GM21526 (cell line): ENCODE data around the gene STMN1.
A peak's percentile ranks its signal among the peaks of the same experiment; 100 is the strongest.

ENCODE experiments used
- ATAC-seq: cut with Tn5 transposase; IDR thresholded peaks from one replicate; pipeline ENCODE4 v1.9.1; 2021; ENCODE audit warnings: moderate library complexity; ENCODE audit not compliant: unreplicated experiment, low FRiP score

Gene STMN1

DNA sequence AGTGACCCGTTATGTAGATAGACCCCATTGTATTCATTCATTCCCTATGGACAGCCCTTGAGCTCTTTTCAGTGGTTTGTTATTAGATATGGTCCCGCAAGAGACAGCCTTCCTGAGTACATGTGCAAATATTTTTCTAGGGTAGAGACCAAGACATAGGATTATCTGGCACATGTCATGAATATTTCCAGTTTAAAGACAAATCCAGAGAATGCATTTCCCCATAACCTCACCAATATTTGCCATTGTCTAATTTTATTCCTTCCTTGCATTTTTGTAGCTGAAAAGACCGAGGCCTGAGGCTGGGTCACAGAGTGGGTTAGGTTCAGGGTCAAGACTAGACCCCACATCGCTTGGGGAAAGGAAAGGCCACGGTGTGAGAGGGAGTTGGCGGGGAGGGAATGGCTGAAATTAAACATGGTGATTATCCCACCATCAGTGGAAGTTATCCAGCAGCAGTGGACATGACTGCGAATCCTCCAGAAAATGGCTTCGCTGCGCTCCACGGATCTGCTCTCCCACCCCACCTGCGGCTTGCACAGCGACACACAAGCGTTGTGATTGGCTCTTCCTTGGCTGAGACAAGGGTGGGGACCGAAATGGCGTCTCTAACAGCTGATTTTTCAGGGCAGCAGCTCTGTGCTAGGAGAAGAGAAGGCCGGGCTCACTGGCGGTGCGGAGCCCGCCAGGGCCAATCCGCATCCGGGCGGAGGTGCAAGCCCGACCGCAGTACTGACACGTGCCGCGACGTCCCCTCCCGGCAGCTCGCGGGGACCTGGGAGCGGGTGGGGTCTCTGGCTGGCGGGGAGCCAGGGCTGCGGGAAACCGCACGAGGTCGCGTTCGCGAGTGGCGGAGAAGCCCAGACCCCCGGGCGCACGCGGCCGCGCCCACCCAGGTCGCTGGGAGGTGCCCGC lies 16.1 kb upstream of the STMN1 start:
- no peak for ATAC-seq

DNA sequence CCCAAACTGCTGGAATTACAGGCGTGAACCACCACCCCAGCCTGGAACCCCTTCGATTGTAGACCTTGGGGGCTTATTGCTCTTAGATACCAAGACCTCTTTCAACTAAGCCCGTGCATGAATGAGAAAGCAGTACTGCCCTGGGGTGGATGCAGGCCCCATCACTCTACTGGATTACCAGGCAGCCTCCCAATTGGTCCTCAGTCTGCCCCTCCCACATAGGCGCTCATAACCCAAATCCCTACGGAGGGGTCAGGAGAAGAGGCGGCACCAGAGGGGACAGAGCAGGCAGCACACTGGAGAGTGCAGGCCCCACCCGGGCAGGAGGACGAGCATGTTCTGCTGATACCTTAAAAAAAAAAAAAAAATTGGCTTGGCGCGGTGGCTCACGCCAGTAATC lies 12.4 kb upstream of the STMN1 start:
- no peak for ATAC-seq

DNA sequence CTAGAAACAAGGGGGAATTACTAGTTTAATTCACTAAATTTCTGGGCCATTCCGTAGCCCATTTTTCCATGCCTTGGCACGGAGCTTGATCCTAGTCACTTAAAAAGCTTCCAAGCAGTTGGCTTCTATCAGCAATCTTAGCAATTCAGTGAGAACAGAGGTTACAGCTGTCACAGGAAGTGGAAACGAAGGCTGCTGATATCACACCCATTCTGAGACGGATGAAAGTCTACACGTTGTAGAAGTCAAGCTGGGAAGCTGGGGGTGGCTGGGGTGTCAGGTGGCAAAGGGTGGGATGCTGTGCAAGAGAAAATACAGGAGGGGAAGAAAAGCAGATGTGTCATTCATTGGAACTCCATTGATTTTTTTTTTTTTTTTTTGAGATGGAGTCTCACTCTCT lies 11.8 kb upstream of the STMN1 start:
- no peak for ATAC-seq

DNA sequence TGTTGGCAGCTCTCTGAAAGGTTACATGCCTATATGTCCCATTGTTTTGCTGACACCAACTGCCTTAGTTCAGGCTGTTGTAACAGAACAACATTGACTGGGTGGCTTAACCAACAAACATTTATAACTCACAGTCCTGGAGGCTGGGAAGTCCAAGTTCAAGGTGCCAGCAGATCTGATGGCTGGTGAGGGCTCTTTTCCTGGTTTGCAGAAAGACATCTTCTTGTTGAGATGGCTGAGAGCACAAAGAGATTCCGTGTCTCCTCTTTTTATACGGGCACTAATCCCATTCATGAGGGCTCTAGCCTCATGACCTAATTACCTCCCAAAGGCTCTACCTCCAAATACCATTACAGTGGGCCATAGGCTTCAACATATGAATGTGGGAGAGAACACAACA lies 10.2 kb upstream of the STMN1 start:
- ATAC-seq: no peak

DNA sequence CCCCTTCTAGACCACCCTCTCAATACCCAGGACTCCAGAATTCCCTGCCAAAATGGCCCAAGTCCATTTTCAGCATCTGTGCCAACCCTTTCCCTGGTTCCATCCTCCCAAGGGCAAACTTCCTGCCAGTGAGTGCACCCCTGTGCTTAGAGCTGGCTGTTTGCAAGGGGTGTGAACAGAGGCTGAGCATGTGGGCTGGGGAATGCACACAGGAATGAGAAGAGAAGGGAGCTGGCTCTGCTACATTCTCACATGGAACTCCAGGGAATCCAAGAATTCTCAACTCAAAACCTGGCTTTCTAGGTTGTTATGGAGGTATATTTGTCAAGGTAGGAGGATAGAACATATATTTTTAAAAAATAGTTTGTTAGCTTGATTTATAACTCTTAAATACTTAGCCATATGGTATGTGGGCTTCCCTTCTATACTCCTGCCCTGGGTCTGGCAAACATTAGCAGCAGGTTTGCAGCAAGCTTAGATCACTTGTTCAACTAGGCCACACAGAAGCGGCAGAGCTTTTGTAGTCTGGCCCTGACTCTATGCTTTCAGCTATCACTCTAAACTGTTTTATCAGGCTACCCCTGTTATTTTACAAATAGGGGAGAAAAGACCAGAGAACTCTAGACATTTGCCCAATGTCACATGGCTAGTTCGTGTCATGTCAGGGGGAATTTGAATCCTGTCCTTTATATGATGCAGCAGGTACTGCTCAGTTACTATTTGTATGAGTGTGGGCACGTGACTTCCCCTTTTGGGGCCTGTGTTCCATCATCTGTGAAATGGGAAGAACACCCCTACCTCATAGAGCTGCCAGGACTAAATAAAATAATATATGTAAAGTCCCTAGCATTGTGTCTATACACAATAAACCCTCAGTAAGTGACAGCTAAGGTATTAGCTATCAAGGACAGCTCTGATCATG lies 8.1 kb upstream of the STMN1 start:
- ATAC-seq: no peak

DNA sequence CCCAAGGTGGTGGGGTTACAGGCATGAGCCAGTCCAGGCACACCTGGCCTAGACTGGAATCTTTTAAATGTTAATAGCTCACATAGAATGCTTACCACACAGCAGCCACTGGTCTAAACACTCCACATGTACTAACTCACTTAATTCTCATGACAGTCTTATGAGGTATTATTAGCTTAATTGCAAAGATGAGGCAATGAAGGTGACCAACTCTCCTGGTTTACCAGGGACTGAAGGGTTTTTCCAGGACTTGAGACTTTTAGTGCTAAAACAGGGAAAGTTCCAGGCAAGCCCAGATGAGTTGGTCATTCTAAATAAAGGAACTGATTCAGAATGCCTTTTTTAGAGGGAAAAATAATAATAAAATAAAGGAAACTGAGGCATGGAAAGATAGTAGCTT lies 7.0 kb upstream of the STMN1 start:
- ATAC-seq: no peak

DNA sequence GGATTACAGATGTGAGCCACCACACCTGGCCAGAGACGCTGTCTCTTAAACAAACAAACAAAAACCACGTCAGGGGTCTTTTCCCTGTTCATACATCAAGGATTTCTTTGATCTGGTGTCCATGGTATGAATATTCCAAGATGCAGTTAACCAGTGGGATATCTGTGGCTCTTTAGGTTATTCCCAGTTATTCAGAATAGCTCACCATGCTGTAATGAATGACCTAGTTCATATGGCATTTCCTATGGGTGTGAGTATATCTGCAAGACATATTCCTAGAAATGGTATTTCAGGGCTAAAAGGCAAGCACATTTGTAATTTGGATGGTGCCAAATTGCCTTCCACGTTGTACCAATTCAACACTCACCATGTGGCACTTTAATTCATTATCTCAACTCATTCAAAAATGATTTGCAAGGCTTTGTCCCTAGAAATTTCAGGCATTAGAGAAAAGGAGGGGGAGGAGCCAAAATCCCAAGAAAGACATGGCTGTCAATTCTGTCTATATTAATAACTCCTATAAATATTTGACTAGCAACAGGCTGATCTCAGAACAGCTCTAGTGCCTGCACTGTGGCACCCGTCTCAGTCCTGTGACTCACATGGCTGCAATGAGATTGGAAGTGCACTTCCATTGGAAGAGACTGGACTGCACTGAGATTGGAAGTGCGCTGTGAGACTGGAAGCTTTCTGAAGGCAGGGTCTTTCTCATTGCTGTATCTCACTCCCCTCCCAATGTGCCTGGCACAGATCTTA lies 6.0 kb upstream of the STMN1 start:
- ATAC-seq: no peak

DNA sequence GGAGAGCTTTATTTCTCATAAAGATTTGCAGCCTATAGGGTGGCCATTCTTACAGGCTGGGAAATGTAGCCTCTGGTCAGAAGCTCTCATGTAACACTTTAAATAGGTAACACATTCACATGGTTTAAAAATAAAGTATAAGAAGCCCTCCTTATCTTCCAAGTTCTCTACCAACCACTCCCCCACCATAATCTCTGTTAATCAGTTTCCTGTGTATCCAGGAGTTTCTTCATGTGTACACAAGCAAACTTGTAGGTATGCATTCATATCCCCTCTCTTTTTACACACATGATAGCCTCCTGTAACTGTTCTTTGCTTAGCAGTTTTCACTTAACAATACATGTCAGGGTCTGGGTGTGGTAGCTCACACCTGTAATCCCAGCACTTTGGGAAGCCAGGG lies 4.9 kb upstream of the STMN1 start:
- ATAC-seq: no peak

DNA sequence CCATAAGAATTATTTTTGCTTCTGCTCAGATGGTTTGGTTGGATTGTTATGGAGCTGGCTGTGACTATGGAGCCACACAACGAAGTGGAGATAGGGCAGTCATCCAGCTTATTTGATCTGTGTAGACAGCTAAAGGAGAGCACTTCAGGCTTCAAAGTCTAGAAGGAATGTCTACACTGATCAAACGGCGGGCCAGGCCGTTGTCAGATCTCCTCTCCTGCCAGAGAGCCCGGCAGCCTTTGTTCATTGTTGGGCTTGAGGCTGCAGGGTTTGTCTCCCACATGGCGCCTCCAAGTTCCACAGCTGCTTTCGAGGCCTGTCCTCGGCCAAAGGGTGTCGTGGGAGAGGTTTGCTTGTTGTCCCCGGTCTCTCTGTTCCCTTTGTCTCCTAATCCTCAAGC lies 2.8 kb upstream of the STMN1 start:
- no peak for ATAC-seq

DNA sequence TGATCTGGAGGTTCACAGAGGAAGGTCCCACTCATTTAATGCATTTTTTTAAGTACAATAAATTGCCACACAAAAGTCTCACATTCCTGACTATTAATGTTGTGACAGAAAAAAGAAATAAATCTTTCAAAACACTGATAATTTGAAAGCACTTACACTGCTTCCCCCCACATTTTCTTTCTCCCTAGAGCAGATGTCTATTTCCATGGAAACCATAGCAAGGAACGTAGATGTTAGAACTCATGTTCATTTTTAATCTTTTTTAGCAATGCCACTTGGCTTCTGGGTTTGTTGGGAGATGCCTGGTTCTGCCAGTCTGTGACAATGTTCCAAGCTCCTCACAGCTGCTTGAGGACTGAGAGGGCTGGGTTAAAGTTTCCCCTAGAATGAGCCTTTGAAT lies 1.9 kb upstream of the STMN1 start:
- no peak for ATAC-seq

DNA sequence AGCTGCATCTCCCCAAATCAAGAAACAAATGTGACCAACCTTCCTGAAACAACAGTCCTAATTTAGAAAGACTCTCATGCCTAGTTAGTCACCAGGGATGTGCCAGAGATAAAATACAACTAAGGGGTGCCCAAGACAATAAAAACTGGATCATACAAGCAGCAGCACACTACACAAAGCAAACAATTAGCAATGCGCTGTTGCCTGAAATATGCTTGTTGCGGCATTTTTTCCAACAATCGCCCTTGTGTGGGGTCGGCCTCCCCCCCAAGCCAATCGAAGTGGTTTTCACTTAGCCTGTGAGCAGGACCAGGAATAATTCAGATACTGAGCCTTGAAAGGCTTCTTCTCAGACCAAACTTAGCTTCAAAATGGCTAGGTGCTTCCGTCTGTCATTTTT lies 1.4 kb upstream of the STMN1 start:
- no peak for ATAC-seq

DNA sequence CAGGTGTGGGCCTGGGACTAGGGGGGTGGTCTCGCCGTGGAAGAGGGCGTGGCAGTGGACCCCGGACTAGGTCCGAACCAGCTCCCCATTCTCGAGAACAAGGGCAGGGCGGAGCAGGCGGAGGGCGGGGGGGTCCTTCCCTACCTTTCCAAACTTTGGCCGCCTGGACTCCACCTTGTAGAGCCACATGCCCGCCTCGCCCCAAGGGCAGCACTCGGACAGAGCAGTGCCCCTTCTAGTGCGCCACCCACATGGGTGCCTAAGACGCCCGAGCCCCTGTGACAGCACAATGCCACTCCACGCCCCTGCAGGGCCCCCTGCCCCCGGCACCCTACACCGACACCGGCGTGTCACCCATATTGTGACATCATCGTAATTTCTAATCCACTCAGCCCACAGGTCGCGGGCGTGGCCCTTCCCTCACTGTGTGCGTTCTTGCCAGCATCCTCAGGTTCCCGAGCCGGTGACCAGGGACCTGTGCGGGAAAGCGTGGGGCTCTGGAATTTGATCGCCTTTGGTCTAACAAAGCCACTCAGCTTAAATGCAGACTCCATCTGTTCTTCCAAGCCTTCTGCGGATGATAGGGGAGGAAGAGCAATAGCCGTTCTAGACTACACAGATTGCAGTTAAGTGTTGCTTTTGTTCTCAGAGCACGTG lies 553 bp upstream of the STMN1 start:
- no peak for ATAC-seq

DNA sequence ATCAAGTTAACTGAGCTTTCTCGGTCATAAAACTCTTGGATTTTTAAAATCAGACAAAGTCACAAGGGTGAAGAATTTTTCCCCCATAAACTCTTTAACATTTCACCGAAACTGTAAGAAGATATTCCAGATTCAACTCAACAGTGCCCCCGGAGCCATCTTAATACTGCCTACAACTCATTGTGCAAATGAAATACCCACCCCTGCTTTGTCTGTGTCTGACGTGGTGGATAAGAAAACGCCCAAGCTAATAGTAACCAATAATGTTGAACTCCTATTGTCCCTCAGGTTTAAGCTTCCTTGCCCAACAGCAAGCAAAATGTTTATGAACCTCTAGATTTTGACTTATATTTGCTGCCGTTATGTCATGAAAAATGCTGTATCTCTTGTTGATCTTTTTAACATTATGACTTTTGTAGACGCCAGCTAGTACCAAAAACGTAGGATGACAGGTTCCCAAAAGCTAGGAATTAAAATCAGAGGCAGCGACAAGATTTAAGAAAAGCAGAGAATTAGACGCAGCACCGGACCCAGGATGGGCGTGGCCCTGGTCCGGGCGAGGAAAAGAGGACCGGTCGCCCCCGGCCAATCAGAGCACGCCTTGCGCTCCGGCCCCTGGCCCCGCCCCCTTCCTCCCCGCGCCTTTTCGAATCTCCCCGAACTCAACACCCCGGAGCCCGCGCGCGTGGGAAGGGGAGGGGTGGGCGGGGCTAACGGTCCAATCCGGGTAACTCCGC lies 1.1 kb downstream of the STMN1 start:
- peak; percentile 66 for ATAC-seq

DNA sequence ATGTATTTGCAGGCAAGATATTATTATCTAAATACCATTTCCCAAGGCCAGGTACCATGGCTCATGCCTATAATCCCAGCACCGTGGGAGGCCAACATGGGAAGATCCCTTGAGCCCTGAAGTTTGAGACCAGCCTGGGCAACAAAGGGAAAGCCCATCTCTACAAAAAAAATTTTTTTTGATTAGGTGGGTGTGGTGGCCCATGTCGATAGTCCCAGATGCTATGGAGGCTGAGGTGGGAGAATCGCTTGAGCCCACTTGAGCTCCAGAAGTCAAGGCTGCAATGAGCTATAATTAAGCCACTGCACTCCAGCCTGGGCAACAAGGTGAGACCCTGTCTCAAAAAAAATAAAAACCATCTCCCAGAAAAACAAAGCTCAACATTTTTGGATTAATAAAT lies 2.2 kb downstream of the STMN1 start:
- no peak for ATAC-seq

DNA sequence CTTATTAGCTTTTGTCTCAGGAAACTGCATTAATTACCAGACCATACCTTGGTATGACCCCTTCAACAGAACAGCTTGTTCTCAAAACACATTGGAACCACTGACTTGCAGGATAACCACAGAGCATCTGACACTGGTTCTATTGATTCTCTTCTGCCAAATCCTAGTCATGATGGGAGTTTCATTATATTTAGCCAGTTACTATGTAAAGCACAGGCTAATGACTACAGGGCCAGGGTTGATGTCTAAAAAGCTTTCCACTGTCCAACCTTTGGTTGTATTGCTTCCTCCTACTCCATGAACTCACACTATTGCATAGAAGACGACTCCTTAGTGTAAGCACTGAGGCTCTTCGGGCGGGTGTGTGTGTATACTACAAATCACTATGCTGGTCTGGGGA lies 3.8 kb downstream of the STMN1 start:
- ATAC-seq: no peak

DNA sequence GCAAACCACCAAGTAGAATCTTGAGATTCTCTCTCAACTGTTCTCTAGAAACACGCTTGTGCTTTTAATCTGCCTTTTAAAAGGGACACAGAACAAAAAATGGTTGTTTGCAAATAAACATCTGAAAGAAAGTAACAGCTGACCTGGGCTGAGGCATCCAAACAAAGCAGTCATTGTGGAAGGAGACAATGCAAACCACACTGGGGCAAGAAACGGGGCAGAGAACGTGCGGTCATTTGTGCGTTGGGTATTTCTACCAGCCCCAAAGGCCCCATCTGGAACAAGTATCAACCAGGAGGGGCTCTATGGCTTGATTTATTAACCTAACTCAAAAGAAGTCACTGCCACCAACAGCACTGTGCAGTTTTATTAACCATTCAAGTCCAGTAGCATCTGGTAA lies 6.0 kb downstream of the STMN1 start:
- no peak for ATAC-seq

DNA sequence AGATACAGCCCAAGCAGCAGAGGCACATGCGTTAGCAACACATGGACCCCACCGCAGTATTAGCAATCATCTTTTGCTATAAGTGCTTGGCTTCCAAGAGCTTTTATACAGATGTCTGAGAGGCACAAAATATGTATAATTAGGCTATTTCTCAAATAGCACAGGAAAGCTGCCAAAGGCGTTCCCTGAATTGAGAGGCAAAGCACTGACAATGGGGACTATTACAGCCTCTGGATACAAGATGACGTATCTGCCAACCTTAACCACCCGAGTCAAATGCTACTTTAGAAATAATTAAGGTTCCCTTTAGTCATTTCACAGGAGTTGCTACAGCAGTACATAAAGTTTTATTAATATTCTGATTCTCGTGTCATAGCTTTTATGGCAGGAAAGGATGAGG lies 6.4 kb downstream of the STMN1 start:
- ATAC-seq: no peak

DNA sequence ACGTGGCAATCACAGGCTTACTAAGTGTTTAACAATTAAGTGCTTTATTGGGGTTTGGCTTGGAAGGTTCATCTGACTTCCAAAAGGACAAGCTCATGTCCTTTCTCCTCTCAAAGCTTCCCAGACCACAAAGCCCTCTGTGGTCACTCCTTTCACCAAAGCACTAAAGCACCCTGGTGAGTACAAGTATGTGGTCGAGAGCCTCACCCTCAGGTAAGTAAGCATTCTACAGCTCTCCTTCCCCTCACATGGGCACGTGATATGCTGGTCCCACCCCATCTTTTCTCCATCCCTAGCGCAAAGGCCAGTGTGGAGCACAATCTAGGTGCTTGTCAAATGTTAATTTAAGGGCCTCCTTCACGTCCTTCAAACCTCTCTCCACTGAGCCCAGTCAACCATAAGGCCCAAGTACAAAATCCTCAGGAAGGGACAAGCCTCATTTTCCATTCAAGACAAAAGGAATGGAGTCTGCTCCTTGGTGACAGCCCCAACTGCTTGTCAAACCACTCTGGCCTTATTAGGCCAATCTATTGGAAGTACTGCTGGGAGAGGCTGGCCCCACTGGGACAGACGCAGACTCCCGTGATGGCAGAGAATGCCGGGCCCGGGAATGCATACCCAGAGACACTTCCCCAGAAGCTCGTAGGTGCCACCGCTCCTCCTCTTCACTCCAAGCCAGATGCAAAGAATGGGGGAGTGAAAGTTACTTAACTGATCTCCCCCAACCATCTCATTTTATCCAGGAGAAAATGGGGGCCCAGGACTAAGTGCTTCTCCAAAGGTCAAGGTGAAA lies 7.8 kb downstream of the STMN1 start:
- no peak for ATAC-seq

DNA sequence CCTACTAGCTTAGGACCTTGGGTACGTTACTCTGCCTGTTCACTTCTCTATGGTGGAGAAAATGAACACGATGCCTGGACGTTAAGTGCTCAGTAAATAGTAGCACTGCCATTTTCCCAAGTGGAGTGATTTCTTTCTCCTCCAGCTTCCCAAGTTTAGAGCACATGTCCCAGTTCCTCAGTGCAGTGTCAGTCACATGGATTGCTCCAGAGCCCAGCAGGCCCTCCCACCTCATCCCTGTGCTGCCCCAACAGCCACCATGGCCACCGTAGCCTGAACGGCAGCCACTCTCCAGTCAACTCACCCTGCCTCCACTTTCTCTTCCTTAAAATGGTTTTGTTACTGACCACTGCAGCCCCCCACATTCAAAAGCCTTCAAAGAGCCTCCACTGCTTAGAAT lies 8.5 kb downstream of the STMN1 start:
- ATAC-seq: no peak
